Measurements from ENCODE around the gene KIF5A.

GRCh38 chr12:57529831-57530230, 20.0 kb upstream of the KIF5A start:
- TF ChIP-seq CTCF (IDR thresholded peaks at IDR 0.05) (no peak), POLR2A (IDR thresholded peaks at IDR 0.05) (no peak)

Data from right lobe of liver (tissue), 4 donors.